ENCODE measurements around the gene KCNB1.

KCNB1 gene

DNA sequence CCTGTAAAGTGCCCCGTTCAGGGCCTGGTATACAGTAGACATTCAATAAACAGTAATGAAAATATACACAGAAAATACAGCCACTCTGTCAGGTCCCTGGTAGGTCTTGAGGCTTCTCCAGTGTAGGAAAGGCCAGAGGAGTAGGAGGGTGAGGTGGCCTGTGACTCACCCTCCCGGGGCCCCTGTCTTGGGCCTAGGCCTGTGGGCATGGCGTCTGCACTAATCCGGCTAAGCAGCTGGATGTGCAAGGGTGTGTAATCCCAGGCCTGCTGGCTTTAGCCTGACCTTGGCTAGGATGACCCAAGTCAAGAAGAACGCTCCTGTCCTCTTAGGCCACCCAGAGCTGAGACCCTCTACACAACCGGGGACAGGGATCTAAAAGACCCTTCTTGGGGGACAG, 84.9 kb downstream of the KCNB1 start:
- DNase-seq (ENCODE audit: low spot score), result no peak
- TF ChIP-seq, protein P1, sequence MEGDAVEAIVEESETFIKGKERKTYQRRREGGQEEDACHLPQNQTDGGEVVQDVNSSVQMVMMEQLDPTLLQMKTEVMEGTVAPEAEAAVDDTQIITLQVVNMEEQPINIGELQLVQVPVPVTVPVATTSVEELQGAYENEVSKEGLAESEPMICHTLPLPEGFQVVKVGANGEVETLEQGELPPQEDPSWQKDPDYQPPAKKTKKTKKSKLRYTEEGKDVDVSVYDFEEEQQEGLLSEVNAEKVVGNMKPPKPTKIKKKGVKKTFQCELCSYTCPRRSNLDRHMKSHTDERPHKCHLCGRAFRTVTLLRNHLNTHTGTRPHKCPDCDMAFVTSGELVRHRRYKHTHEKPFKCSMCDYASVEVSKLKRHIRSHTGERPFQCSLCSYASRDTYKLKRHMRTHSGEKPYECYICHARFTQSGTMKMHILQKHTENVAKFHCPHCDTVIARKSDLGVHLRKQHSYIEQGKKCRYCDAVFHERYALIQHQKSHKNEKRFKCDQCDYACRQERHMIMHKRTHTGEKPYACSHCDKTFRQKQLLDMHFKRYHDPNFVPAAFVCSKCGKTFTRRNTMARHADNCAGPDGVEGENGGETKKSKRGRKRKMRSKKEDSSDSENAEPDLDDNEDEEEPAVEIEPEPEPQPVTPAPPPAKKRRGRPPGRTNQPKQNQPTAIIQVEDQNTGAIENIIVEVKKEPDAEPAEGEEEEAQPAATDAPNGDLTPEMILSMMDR (IDR thresholded peaks at IDR 0.05; ENCODE audit: extremely low read depth, insufficient read depth, missing control alignments), result no peak
- in situ Hi-C loops (cut with MboI; ENCODE audit: low pct_unique_long_range_greater_than_20kb, low sequenced_read_pairs, unreplicated experiment), result no loop called here

DNA sequence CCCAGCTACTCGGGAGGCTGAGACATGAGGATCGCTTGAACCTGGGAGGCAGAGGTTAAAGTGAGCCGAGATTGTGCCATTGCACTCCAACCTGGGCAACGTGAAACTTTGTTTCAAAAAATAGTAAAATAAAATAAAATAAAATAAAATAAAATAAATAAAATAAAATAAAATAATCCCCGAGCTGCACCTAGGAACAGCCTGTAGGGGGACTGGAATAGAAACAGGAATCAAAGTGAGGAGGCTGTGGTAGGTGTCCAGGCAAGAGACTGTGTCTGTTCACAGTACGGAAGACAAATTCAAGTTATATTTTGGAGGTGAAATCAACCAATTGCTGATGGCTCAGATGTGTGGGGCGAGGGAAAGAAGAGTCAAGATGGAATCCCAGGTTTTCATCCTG, 86.2 kb downstream of the KCNB1 start:
- TF ChIP-seq, protein P1 (IDR thresholded peaks at IDR 0.05; ENCODE audit: extremely low read depth, insufficient read depth, missing control alignments), result no peak
- no peak for DNase-seq (ENCODE audit: low spot score)
- in situ Hi-C loops (cut with MboI; ENCODE audit: low pct_unique_long_range_greater_than_20kb, low sequenced_read_pairs, unreplicated experiment), result no loop called here

DNA sequence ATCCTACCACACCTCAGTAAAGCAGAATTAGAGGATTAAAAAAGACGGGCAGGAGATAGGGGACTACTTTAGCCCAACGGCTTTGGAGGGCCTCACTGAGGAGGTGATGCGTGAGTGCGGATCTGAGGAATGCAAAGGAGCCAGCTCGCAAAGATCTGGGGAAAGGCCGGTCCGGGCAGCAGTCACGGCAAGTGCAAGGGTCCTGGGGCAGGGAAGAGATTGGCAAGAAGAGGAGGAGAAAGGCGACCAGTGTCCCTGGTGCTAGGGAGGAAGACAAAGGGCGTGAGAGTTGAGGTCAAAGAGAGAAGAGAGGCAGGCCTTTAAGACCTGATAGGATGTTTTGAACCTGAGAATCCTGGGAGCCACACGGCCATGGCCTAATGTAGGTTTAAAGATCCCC, 86.8 kb downstream of the KCNB1 start:
- no peak for DNase-seq (ENCODE audit: low spot score)
- TF ChIP-seq, protein P1 (IDR thresholded peaks at IDR 0.05; ENCODE audit: extremely low read depth, insufficient read depth, missing control alignments), result no peak
- in situ Hi-C loops (cut with MboI; ENCODE audit: low pct_unique_long_range_greater_than_20kb, low sequenced_read_pairs, unreplicated experiment), result no loop called here

DNA sequence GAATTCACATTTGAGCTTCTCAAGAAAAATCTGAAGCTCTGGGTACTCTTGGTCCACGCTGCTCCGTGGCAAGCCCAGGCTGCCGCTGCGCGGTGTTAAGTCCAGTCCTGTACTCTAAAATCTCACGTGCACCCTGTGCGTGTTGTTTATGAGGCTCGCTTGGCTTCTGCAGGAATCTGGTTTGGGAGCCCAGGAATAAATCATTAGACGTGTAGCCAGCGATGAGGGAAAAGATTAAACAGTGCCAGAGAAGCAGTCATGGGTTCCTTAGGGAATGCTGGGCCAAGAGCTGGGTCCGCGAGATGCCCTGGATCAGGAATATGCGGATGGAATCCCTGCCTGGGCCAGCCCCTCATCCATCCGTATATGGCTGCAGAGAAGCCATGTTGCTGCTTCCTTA, 87.3 kb downstream of the KCNB1 start:
- TF ChIP-seq, protein P1 (IDR thresholded peaks at IDR 0.05; ENCODE audit: extremely low read depth, insufficient read depth, missing control alignments), result no peak
- in situ Hi-C loops (cut with MboI; ENCODE audit: low pct_unique_long_range_greater_than_20kb, low sequenced_read_pairs, unreplicated experiment), result no loop called here
- DNase-seq (ENCODE audit: low spot score), result no peak

DNA sequence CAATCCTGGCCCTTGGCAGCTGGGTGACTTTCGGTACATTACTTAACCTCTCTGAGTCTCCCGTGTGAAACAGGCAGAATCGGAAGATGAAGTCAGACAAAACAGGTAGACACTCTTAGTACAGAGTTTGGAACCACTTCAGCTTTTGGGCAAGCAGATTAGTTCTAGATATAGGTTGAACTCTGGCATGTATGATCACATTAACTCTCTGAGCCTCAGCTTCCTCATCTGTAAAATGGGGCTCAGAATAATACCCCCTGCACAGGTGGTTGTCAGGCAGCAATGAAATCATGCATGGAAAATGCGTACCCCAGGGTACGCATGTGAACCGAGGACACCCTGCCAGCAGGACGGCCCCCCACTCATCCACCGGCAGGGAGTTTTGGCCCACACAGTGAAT, 87.7 kb downstream of the KCNB1 start:
- DNase-seq (ENCODE audit: low spot score), result no peak
- in situ Hi-C loops (cut with MboI; ENCODE audit: low pct_unique_long_range_greater_than_20kb, low sequenced_read_pairs, unreplicated experiment), result no loop called here
- TF ChIP-seq, protein P1 (IDR thresholded peaks at IDR 0.05; ENCODE audit: extremely low read depth, insufficient read depth, missing control alignments), result no peak

DNA sequence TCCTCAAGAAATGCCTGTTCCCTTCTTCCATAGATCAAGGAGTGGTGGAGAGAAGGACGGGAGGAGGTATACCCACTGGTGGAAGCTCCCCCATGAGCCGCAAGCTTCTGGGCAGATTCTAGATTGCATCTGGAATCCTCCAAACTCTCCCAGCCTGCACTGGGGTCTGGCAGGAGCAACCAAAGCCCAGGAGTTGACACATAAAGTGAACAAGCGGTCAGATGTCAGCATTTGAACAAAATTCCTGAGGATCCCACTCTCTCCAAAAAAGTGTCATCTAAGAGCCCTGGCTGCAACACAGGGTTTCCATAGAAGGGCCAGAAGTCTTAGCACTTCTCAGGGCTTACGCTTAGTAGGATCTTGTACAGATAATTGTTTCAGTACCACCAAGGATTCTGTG, 88.2 kb downstream of the KCNB1 start:
- DNase-seq (ENCODE audit: low spot score), result no peak
- in situ Hi-C loops (cut with MboI; ENCODE audit: low pct_unique_long_range_greater_than_20kb, low sequenced_read_pairs, unreplicated experiment), result no loop called here
- TF ChIP-seq, protein P1 (IDR thresholded peaks at IDR 0.05; ENCODE audit: extremely low read depth, insufficient read depth, missing control alignments), result no peak

DNA sequence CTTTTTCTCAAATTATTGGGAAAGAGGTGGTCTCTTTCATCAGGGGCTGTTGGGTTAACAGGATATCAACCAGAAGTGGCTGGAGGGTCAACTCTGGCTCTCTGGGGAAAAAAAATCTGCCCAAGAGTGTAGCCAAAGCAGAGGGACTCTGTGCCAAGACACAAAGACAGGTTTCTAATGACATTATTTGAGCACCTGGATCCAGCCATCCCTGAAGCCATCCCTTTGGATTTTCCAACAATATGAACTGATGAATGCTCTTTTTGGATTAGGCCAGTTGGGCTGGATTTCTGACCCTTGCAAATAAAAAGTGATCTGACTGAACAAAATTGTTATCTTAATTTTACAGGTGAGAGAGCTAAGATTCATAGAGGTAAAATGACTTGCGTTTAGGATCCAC, 88.7 kb downstream of the KCNB1 start:
- TF ChIP-seq, protein P1 (IDR thresholded peaks at IDR 0.05; ENCODE audit: extremely low read depth, insufficient read depth, missing control alignments), result no peak
- in situ Hi-C loops (cut with MboI; ENCODE audit: low pct_unique_long_range_greater_than_20kb, low sequenced_read_pairs, unreplicated experiment), result no loop called here
- DNase-seq (ENCODE audit: low spot score), result no peak
